ENCODE measurements around the gene KIF23. TPM values are rescaled to one million over a fixed set of nuclear protein-coding genes. Genes with fewer than 3 reads are reported as not detected.

The KIF23 gene
- total RNA-seq, 1 experiment from 2014 or later: 74.2 TPM

DNA sequence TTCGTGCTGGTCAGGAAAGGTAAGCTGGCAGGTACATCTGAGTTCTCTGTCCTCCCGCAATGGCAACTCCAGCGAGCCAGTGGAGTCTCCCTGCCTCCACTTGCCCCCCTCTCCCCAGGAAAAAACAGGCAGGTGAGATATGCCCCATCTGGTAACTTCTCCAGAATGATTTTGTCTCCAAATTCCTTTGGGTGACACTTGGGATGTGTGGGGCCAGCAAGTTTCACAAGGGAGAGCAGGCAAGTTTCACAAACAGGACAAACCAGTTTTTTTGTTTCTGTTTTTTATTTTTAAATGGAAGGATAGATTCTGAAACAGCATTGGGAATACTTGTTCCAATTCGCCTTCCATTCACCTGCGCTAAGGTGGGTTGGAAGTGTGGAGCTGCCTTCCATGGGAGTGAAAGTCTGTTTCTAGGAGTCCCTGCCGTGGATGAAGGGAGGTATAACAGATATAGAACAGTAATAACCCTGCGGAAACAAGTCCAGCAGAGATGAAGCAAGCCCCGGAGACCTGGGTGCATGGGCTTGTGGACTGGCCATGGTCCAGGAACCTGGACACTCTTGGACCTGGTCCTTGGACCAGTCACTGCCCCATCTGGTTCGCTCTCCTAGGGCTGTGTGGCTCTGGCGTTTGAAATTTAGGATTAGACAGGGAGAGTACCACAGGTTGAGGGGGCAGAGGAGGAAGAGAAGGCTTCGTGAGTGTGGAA, 22.9 kb upstream of the KIF23 start:
- Mint-ChIP-seq H3K9me3 (ENCODE audit: unreplicated experiment) (no peaks in the 10 kb centered on the region), H3K4me1 (ENCODE audit: low read depth, unreplicated experiment) (peaks cover 20% of the 10 kb centered on the region), H3K27ac (ENCODE audit: unreplicated experiment) (peak overlapping the region; percentile 74), H3K27me3 (ENCODE audit: insufficient read depth, unreplicated experiment) (no peaks in the 10 kb centered on the region), H3K4me3 (ENCODE audit: unreplicated experiment) (no peak overlapping the region), H3K36me3 (ENCODE audit: insufficient read depth, unreplicated experiment) (no peaks in the 10 kb centered on the region)
- Histone ChIP-seq H3K9me3 (no peaks in the 10 kb centered on the region), H3K4me3 (ENCODE audit: low read depth, low read length) (no peak overlapping the region), H3K36me3 (ENCODE audit: control insufficient read depth, insufficient read depth, low read length) (no peaks in the 10 kb centered on the region), H3K27me3 (replicated peaks; ENCODE audit: control insufficient read depth, insufficient read depth, low read length) (no peaks in the 10 kb centered on the region), H3K4me1 (peaks cover 14% of the 10 kb centered on the region; the same call in 1 of the 2 replicates)
- BruUV-seq (replicated peaks): no TSS peak
- intact Hi-C loops (cut with micrococcal nuclease; ENCODE audit: unreplicated experiment): loop anchor here (5.0 to 10.0 kb wide), 2 partner anchors 96 to 249 kb away; partner anchors contain the start of gene PAQR5
- TF ChIP-seq, protein P1, sequence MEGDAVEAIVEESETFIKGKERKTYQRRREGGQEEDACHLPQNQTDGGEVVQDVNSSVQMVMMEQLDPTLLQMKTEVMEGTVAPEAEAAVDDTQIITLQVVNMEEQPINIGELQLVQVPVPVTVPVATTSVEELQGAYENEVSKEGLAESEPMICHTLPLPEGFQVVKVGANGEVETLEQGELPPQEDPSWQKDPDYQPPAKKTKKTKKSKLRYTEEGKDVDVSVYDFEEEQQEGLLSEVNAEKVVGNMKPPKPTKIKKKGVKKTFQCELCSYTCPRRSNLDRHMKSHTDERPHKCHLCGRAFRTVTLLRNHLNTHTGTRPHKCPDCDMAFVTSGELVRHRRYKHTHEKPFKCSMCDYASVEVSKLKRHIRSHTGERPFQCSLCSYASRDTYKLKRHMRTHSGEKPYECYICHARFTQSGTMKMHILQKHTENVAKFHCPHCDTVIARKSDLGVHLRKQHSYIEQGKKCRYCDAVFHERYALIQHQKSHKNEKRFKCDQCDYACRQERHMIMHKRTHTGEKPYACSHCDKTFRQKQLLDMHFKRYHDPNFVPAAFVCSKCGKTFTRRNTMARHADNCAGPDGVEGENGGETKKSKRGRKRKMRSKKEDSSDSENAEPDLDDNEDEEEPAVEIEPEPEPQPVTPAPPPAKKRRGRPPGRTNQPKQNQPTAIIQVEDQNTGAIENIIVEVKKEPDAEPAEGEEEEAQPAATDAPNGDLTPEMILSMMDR (IDR thresholded peaks at IDR 0.05; ENCODE audit: insufficient read depth in 1 of 2, low read depth in 1 of 2, low read length in 1 of 2, severe bottlenecking in 1 of 2, unreplicated experiment in 1 of 2): no peak
- POLR2A ChIA-PET: interaction anchor here (0.5 kb wide), 1 partner anchor 705 kb away, joined by 3 read pairs; no protein-coding TSS in a partner anchor
- CTCF ChIA-PET: interaction anchor here (0.6 kb wide), 1 partner anchor 123 kb away, joined by 10 read pairs; no protein-coding TSS in a partner anchor
- DNase-seq: peak in 1 of 2 experiments; percentile 20

DNA sequence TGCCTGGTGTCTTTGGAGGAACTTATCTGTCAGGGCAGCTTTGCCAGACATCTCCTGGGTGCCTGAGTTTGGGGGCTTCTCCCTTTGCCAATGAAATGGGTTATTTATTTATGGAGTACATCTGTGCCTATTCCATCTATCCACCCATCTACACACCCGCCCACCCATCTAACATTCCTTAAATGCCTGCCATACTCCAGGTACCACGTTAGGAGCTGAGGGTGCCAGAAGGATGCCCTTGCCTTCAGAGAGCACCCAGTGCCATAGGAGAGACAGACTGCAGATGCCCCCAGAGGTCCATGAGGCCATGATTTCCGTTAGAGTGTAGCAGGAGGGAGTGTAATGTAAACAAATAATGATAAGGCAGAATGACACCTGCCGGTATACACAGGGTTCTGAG, 21.8 kb upstream of the KIF23 start:
- H3K9me3 Mint-ChIP-seq (ENCODE audit: unreplicated experiment): no peaks in the 10 kb centered on the region
- TF ChIP-seq, protein P1 (IDR thresholded peaks at IDR 0.05; ENCODE audit: insufficient read depth in 1 of 2, low read depth in 1 of 2, low read length in 1 of 2, severe bottlenecking in 1 of 2, unreplicated experiment in 1 of 2): no peak
- Histone ChIP-seq H3K4me1 (peaks cover 14% of the 10 kb centered on the region; the same call in 1 of the 2 replicates), H3K4me3 (ENCODE audit: low read depth, low read length) (no peak overlapping the region), H3K36me3 (ENCODE audit: control insufficient read depth, insufficient read depth, low read length) (no peaks in the 10 kb centered on the region), H3K27me3 (replicated peaks; ENCODE audit: control insufficient read depth, insufficient read depth, low read length) (no peaks in the 10 kb centered on the region), H3K9me3 (no peaks in the 10 kb centered on the region)
- DNase-seq: no peak
- H3K36me3 Mint-ChIP-seq (ENCODE audit: insufficient read depth, unreplicated experiment): no peaks in the 10 kb centered on the region
- H3K27me3 Mint-ChIP-seq (ENCODE audit: insufficient read depth, unreplicated experiment): no peaks in the 10 kb centered on the region
- H3K27ac Mint-ChIP-seq (ENCODE audit: unreplicated experiment): peak overlapping the region; percentile 11
- no TSS peak for BruUV-seq (replicated peaks)
- H3K4me3 Mint-ChIP-seq (ENCODE audit: unreplicated experiment): no peak overlapping the region
- intact Hi-C loops (cut with micrococcal nuclease; ENCODE audit: unreplicated experiment): loop anchor here (5.0 to 10.0 kb wide), 2 partner anchors 98 to 250 kb away; partner anchors contain the start of gene PAQR5
- peaks cover 20% of the 10 kb centered on the region for H3K4me1 Mint-ChIP-seq (ENCODE audit: low read depth, unreplicated experiment)
- POLR2A ChIA-PET: no interaction called here
- CTCF ChIA-PET: interaction anchor here (0.6 to 2.2 kb wide), 3 partner anchors 75 to 986 kb away, joined by 3 to 8 read pairs (median 5); no protein-coding TSS in a partner anchor

DNA sequence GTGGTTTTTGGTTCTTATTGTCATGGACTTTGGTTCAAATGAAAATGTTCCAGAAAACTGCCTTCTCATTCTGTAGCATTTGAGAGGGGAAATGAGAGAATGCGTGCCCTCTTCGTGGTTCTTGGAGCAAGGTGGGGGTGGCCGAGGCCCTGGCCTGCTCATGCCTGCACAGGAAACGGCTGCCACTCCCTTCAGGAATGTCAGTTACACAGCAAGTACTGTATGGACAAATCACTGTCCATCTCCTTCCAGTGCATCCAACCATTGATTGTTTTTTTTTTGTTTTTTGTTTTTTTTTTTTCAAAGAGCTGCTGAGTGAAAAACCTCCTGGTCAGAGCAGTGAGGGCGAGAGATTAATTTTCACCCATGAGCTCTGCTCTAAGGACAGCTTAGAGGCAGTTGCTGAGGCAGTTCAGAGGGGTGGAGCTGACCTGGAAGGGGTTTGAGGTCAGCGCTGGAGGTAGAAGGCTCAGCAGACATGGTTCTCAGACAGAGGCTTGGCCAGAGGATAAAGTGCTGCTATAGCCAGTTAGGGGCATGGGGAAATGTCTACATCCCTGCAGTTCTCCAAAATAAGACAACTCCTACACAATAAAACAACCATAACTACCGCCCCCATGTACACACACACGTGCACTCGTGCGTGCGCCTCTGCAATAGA, 20.2 kb upstream of the KIF23 start:
- H3K4me1 Mint-ChIP-seq (ENCODE audit: low read depth, unreplicated experiment): peaks cover 20% of the 10 kb centered on the region
- Histone ChIP-seq H3K9me3 (no peaks in the 10 kb centered on the region), H3K36me3 (ENCODE audit: control insufficient read depth, insufficient read depth, low read length) (no peaks in the 10 kb centered on the region), H3K4me1 (peaks cover 14% of the 10 kb centered on the region; the same call in 1 of the 2 replicates), H3K27me3 (replicated peaks; ENCODE audit: control insufficient read depth, insufficient read depth, low read length) (no peaks in the 10 kb centered on the region), H3K4me3 (ENCODE audit: low read depth, low read length) (no peak overlapping the region)
- DNase-seq: no peak
- H3K36me3 Mint-ChIP-seq (ENCODE audit: insufficient read depth, unreplicated experiment): no peaks in the 10 kb centered on the region
- intact Hi-C loops (cut with micrococcal nuclease; ENCODE audit: unreplicated experiment): loop anchor here (1.0 to 10.0 kb wide), 3 partner anchors 99 to 335 kb away; partner anchors contain the start of gene PAQR5
- no peak overlapping the region for H3K27ac Mint-ChIP-seq (ENCODE audit: unreplicated experiment)
- no TSS peak for BruUV-seq (replicated peaks)
- H3K9me3 Mint-ChIP-seq (ENCODE audit: unreplicated experiment): no peaks in the 10 kb centered on the region
- no peak overlapping the region for H3K4me3 Mint-ChIP-seq (ENCODE audit: unreplicated experiment)
- ChIA-PET POLR2A (interaction anchor here (0.7 kb wide), 1 partner anchor 69 kb away, joined by 3 read pairs; no protein-coding TSS in a partner anchor), CTCF (interaction anchor here (0.9 to 2.2 kb wide), 7 partner anchors 27 to 335 kb away, joined by 3 to 8 read pairs (median 5); partner anchors contain the start of gene GLCE)
- TF ChIP-seq, protein P1 (IDR thresholded peaks at IDR 0.05; ENCODE audit: insufficient read depth in 1 of 2, low read depth in 1 of 2, low read length in 1 of 2, severe bottlenecking in 1 of 2, unreplicated experiment in 1 of 2): no peak
- H3K27me3 Mint-ChIP-seq (ENCODE audit: insufficient read depth, unreplicated experiment): no peaks in the 10 kb centered on the region

All from Caco-2 (cell line).